HK-2 (cell line): ENCODE results near the gene VDAC2.
"Not testable (repeated sequence)": the region's sequence is repeated elsewhere in the genome, so short reads cannot be mapped to it uniquely, and the experiment has no call there.

Source experiments
- DNase-seq: peaks from one replicate; pipeline ENCODE4 v3.0.0-alpha.2; 2018; ENCODE audit not compliant: unreplicated experiment

VDAC2 gene

GRCh38 chr10:75199949-75200348, 10.6 kb upstream of the VDAC2 start:
- not testable (repeated sequence) for DNase-seq

- no peak for DNase-seq
These were observed 8.7 kb upstream of the VDAC2 start for GRCh38 chr10:75201793-75202307.

GRCh38 chr10:75202321-75203045, 8.1 kb upstream of the VDAC2 start:
- peak; percentile 40 for DNase-seq

- not testable (repeated sequence) for DNase-seq
These were observed 7.5 kb upstream of the VDAC2 start for GRCh38 chr10:75203046-75203620.

GRCh38 chr10:75203724-75204123, 6.9 kb upstream of the VDAC2 start:
- no peak for DNase-seq

GRCh38 chr10:75205908-75206307, 4.7 kb upstream of the VDAC2 start:
- DNase-seq = no peak

GRCh38 chr10:75206638-75207037, 4.0 kb upstream of the VDAC2 start:
- DNase-seq = not testable (repeated sequence)

- DNase-seq = no peak
These were observed 3.3 kb upstream of the VDAC2 start for GRCh38 chr10:75207079-75207856.

GRCh38 chr10:75207857-75208144, 2.8 kb upstream of the VDAC2 start:
- no peak for DNase-seq

- DNase-seq = no peak
These were observed 2.4 kb upstream of the VDAC2 start for GRCh38 chr10:75208181-75208580.

GRCh38 chr10:75209086-75209920, 1.3 kb upstream of the VDAC2 start:
- DNase-seq = no peak

GRCh38 chr10:75209921-75210281, 695 bp upstream of the VDAC2 start:
- peak; percentile 73 for DNase-seq

- peak; percentile 48 for DNase-seq
These were observed 553 bp downstream of the VDAC2 start for GRCh38 chr10:75211007-75211691.

- no peak for DNase-seq
These were observed 1.7 kb downstream of the VDAC2 start for GRCh38 chr10:75212343-75212742.

GRCh38 chr10:75220274-75220673, 9.7 kb downstream of the VDAC2 start:
- DNase-seq = no peak

GRCh38 chr10:75221492-75221891, 10.9 kb downstream of the VDAC2 start:
- DNase-seq = not testable (repeated sequence)

- no peak for DNase-seq
These were observed 12.9 kb downstream of the VDAC2 start for GRCh38 chr10:75223507-75223906.

- DNase-seq = no peak
These were observed 15.5 kb downstream of the VDAC2 start for GRCh38 chr10:75226095-75226494.

- no peak for DNase-seq
These were observed 16.1 kb downstream of the VDAC2 start for GRCh38 chr10:75226656-75227055.

- no peak for DNase-seq
These were observed 17.7 kb downstream of the VDAC2 start for GRCh38 chr10:75228278-75228677.

- no peak for DNase-seq
These were observed 18.2 kb downstream of the VDAC2 start for GRCh38 chr10:75228834-75229233.
